ENCODE data around the gene CHID1. TPM values are rescaled to one million over a fixed set of nuclear protein-coding genes. Genes with fewer than 3 reads are reported as not detected.

Gene CHID1
- total RNA-seq, 1 donor from 2014 or later: 56.6 TPM

DNA sequence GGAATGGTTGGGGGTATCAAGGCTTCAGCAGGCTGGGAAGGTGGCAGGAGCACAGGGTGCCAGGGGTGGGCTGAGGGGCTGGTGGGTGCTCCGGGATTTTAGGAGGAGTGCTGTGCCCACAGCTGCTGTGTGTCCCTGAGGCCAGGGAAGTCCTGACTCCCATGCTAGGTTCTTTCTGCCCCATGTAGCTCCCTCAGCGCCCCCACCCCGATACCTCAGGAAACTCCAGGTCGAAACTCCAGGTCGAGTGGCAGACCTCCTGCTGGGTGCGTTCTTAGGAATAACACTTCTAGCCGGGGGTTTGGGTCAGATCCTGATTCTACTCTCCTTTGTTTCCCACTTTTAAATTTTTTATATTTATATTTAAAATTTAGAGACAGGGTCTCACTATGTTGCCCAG is 23.3 kb upstream of the CHID1 start:
- Mint-ChIP-seq H3K27ac (peak overlapping the region; percentile 48), H3K4me1 (peaks cover 27% of the 10 kb centered on the region), H3K36me3 (peaks cover 8% of the 10 kb centered on the region), H3K9me3 (peaks cover 2% of the 10 kb centered on the region), H3K27me3 (ENCODE audit: insufficient read depth, low read depth) (peaks cover 7% of the 10 kb centered on the region), H3K4me3 (no peak overlapping the region)
- H3K4me1 ChIP-seq: peaks cover 17% of the 10 kb centered on the region
- TF ChIP-seq EZH2 (IDR thresholded peaks at IDR 0.05) (no peak), EZH2phosphoT487 (IDR thresholded peaks at IDR 0.05) (no peak)
- TF ChIP-seq, protein P1, sequence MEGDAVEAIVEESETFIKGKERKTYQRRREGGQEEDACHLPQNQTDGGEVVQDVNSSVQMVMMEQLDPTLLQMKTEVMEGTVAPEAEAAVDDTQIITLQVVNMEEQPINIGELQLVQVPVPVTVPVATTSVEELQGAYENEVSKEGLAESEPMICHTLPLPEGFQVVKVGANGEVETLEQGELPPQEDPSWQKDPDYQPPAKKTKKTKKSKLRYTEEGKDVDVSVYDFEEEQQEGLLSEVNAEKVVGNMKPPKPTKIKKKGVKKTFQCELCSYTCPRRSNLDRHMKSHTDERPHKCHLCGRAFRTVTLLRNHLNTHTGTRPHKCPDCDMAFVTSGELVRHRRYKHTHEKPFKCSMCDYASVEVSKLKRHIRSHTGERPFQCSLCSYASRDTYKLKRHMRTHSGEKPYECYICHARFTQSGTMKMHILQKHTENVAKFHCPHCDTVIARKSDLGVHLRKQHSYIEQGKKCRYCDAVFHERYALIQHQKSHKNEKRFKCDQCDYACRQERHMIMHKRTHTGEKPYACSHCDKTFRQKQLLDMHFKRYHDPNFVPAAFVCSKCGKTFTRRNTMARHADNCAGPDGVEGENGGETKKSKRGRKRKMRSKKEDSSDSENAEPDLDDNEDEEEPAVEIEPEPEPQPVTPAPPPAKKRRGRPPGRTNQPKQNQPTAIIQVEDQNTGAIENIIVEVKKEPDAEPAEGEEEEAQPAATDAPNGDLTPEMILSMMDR (IDR thresholded peaks at IDR 0.05): no peak
- H4K20me1 ChIP-seq (ENCODE audit: low read depth): peaks cover 90% of the 10 kb centered on the region
- peak; percentile 18 for DNase-seq (ENCODE audit: low spot score)
- no peaks in the 10 kb centered on the region for H3K9me3 ChIP-seq (ENCODE audit: low read depth)
- H3K9ac ChIP-seq: no peak overlapping the region
- no peaks in the 10 kb centered on the region for H3K36me3 ChIP-seq
- peak overlapping the region; percentile 53 for H3K27ac ChIP-seq
- H3K27me3 ChIP-seq: no peaks in the 10 kb centered on the region
- H3K79me2 ChIP-seq (ENCODE audit: low read depth): peaks cover 99% of the 10 kb centered on the region
- no peak overlapping the region for H3K4me3 ChIP-seq
- no peak overlapping the region for H2AFZ ChIP-seq (replicated peaks)
- peaks cover 33% of the 10 kb centered on the region for H3F3A ChIP-seq (ENCODE audit: low read depth)
- H3K4me2 ChIP-seq: peak overlapping the region; percentile 69

DNA sequence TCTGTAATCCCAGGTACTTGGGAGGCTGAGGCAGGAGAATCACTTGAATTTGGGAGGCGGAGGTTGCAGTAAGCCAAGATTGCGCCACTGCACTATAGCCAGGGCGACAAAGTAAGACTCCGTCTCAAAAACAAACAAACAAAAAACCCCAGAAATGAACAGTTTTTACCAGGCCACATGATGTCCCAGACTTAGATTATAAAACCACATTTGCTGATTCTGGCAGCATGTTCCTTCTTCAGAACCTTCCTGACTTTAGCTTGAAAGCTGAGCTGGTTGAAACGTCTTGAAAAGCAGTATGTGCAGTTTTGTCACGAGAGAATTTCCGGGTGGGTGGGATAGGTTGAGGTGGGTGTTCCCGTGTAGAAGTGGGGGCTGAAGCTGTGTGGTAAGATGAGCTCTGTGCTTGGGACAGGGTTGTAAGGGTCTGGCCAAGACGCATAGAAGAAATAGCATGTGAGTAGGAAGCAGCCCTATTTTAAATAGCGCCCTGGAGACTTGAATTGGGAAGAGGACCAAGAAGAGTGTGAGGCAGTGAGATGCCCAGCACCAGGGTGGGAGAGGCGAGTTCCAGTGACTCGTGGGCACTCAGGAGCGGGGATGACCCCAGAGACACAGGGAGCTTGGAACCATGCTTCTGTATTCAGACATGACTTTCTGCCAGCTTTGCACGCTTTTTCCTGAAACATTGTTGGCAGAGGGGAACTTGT is 22.7 kb upstream of the CHID1 start:
- TF ChIP-seq EZH2phosphoT487 (IDR thresholded peaks at IDR 0.05) (no peak), EZH2 (IDR thresholded peaks at IDR 0.05) (no peak)
- TF ChIP-seq, protein P1 (IDR thresholded peaks at IDR 0.05): no peak
- Mint-ChIP-seq H3K4me3 (no peak overlapping the region), H3K4me1 (peaks cover 32% of the 10 kb centered on the region), H3K36me3 (peaks cover 11% of the 10 kb centered on the region), H3K27me3 (ENCODE audit: insufficient read depth, low read depth) (peaks cover 7% of the 10 kb centered on the region), H3K27ac (peak overlapping the region; percentile 48), H3K9me3 (peaks cover 2% of the 10 kb centered on the region)
- H3K27me3 ChIP-seq: no peaks in the 10 kb centered on the region
- no peak overlapping the region for H3K4me3 ChIP-seq
- H4K20me1 ChIP-seq (ENCODE audit: low read depth): peaks cover 90% of the 10 kb centered on the region
- no peaks in the 10 kb centered on the region for H3K9me3 ChIP-seq (ENCODE audit: low read depth)
- no peak overlapping the region for H3K9ac ChIP-seq
- DNase-seq (ENCODE audit: low spot score): no peak
- peaks cover 17% of the 10 kb centered on the region for H3K4me1 ChIP-seq
- no peak overlapping the region for H2AFZ ChIP-seq (replicated peaks)
- H3K36me3 ChIP-seq: no peaks in the 10 kb centered on the region
- H3K4me2 ChIP-seq: peak overlapping the region; percentile 36
- no peak overlapping the region for H3K27ac ChIP-seq
- H3F3A ChIP-seq (ENCODE audit: low read depth): peaks cover 33% of the 10 kb centered on the region
- H3K79me2 ChIP-seq (ENCODE audit: low read depth): peaks cover 99% of the 10 kb centered on the region

DNA sequence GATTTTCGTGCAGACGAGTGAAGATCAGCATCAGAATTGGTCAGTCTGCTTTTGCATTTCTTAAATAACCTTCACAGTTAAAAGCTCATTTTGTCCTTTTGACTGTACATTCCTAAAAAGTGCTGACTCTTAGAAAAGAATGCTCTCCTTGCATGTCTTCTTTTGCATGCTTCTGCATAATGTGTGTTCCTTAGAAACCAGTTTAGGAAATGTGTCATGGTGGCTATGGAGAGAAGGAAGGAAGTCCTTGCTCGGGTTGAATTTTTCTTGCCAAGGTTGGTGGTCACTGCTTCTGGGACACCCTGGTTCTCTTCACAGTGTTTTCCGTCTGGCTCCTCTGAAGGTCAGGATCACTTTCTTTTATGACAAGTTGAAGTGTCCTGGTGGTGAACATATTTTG is 21.8 kb upstream of the CHID1 start:
- Histone ChIP-seq H3K9me3 (ENCODE audit: low read depth) (no peaks in the 10 kb centered on the region), H3K79me2 (ENCODE audit: low read depth) (peaks cover 99% of the 10 kb centered on the region), H3K27ac (no peak overlapping the region), H3K4me3 (no peak overlapping the region), H2AFZ (replicated peaks) (no peak overlapping the region), H3K9ac (no peak overlapping the region), H3K36me3 (no peaks in the 10 kb centered on the region), H3K4me1 (peaks cover 17% of the 10 kb centered on the region), H4K20me1 (ENCODE audit: low read depth) (peaks cover 91% of the 10 kb centered on the region), H3F3A (ENCODE audit: low read depth) (peaks cover 33% of the 10 kb centered on the region), H3K4me2 (no peak overlapping the region), H3K27me3 (no peaks in the 10 kb centered on the region)
- Mint-ChIP-seq H3K27ac (no peak overlapping the region), H3K9me3 (peaks cover 2% of the 10 kb centered on the region), H3K4me1 (peaks cover 27% of the 10 kb centered on the region), H3K36me3 (peaks cover 7% of the 10 kb centered on the region), H3K27me3 (ENCODE audit: insufficient read depth, low read depth) (peaks cover 9% of the 10 kb centered on the region), H3K4me3 (no peak overlapping the region)
- TF ChIP-seq EZH2phosphoT487 (IDR thresholded peaks at IDR 0.05) (no peak), EZH2 (IDR thresholded peaks at IDR 0.05) (no peak)
- TF ChIP-seq, protein P1 (IDR thresholded peaks at IDR 0.05): no peak
- no peak for DNase-seq (ENCODE audit: low spot score)
